GM18951 (cell line): ENCODE results near the gene UBAC2.

Source experiments
- POLR2A ChIP-seq: IDR thresholded peaks from 4 replicates; pipeline ENCODE4 v1.6.1; 2011; ENCODE audit warnings: mild to moderate bottlenecking; ENCODE audit not compliant: insufficient read length, insufficient read depth; ENCODE audit errors: extremely low read depth
- in situ Hi-C: fragments of 300-500 bp; cut with MboI; formaldehyde crosslinking; loops from one replicate; pipeline ENCODE4 v1.12.0; 2022; ENCODE audit warnings: low sequenced_read_pairs, mixed read lengths, inconsistent platforms; ENCODE audit not compliant: unreplicated experiment

Gene UBAC2

GRCh38 chr13:99350191-99350590, 149.5 kb downstream of the UBAC2 start:
- no peak for TF ChIP-seq POLR2A
- in situ Hi-C loops = no loop called here

DNA sequence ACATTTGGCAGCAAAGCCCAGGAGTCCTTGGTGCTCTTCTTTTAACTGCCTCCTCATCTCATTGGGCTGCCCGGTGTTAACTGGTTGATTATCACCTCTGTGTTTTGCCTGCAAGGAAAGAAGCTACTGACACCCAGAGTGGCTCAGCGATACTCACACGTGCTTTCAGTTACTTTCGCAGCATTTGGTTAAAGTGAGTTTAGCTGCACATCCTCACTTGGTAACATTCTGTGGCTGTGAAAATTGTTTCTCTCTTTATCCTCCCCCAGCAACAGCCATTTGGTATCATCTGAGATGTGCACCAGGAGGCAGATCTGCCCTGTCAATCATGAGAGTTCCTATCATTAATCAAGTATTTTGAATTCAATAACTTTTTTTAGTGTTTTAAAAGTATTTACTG, 151.1 kb downstream of the UBAC2 start:
- in situ Hi-C loops = no loop called here
- TF ChIP-seq POLR2A = no peak

DNA sequence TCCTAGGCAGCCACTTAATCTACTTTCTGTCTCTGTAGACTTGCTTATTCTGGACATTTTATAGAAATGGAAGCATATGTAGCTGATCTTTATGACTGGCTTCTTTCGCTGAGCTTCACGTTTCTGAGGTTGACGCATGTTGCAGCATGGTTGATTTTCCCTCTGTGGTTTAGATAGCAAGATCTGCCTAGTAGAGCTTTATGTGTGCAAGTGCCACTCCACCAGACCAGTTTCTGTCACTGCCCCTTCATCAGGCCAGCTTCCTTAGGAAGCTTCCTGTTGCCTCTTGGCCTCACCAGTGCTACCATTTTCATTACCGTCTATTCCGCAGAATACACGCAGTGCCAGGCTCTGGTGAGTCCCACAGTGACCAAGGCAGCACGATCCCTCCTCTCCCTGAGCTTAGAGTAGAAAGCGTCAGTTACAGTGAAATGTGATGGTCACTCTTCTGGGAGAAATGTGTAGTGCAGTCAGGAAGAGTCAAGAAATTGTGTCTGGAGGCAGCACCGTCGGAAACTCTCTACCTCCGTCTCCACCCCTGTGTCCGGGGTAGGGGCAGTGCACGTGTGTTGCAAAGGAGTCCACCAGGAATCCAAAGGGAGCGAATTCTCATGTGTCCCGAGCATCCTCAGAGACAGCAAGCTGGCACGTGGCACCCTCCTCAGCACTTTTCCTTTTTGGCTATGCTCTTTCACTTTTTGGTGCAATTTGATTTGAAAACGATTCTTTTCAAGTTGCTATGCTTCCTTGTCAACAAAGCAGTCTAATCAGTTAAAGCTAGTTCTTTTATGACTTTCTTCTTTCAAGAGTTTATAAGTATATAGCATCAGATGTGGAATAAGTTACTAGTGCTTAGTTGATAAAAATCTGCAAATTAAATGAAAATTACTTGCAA, 151.9 kb downstream of the UBAC2 start:
- TF ChIP-seq POLR2A = no peak

GRCh38 chr13:99353246-99353600, 152.6 kb downstream of the UBAC2 start:
- in situ Hi-C loops = no loop called here
- TF ChIP-seq POLR2A = no peak

More for the DNA sequence above, 151.9 kb downstream of the UBAC2 start:
- in situ Hi-C loops = no loop called here

DNA sequence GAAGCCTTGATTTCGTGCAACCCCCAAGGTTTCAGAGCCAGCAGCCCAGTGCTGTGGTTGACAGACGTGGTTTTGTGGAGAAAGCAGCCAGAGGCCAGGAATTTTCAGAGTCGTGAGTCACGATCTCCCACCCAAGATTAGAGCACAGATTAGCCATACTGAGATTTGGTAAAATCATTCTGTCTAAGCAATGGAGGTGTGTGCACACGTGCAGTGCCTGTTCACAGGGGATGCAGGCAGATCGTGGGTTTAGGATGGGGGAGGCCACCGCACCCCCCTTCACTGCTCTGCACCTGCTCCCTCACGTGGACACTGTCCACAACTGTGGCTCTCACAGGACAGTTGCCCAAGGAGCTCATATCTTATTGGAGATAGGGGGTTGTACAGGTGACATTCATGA, 153.2 kb downstream of the UBAC2 start:
- no peak for TF ChIP-seq POLR2A
- in situ Hi-C loops = no loop called here

DNA sequence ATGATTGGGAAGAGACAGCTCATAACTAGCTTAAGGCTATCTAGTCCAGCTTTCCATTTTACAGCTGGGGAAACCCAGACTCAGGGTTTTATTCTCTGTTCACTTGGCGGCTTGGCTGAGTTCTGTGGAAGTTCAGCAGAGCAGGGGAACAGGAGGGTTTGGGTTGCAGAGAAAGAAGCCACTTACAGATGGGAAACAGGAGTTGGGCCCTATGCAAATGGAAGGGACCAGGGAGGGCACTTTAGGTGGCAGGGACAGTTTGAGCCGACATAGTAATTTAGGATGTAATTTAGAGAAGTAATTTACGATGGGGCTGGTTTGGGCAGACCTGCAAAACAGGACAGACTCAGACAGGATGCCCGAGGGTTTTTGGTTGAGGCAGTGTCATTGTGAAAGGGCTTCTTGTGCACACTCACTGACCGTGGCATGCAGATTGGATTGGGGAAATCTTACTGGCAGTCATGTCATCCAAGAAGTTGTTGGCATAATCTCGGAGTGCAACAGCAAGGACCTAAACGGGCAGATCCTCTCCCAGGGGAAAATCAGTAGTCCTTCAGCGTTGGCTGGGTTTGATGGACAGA, 153.8 kb downstream of the UBAC2 start:
- no peak for TF ChIP-seq POLR2A
- in situ Hi-C loops = no loop called here

DNA sequence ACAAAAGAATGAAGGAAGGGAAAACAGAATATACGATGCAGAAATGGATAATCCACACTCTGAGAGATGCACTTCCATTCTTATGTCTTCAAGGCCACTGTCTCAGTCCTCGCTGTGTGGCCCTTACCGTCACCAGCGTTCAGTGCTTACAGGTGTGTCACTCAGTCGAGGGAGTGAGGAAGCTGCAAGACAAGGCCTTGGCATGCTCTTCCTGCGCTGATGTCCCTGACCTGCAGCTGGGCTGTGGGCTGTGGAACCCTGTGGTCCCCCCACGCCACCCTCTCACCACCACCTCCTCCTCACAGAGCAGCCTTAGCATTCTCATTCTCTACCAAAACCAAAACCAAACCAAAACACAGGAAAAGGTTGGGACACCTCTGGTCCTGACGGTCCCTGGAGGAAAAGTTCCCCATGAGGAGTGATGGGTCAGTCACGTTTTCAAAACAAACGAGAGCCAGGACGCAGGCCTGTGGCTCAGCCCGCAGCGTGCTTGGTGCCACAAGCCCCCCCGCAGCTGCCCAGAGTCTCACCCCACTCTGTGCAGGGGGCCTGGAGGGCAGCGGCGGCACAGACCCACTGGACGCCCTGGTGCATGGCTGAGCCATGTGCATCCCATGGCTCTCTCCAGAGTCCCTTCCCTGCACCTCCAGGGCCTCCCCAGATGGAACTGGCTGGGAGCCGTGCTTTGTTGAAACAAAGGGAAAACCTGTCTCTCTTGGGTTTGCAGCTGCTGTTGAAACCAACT, 154.8 kb downstream of the UBAC2 start:
- in situ Hi-C loops = no loop called here
- no peak for TF ChIP-seq POLR2A

DNA sequence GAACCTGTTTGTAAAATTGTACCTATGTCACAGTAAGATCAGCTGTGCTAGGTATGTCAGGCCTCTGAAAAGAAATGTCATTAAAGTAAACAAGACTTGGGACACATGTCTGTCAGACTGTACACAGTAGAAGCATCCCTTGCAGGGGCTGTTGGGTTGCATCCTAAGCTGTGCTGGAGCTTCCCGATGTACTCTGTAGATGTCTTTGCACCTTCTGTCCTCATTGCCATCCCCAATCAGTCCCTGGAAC, 155.3 kb downstream of the UBAC2 start:
- in situ Hi-C loops = no loop called here
- no peak for TF ChIP-seq POLR2A

- in situ Hi-C loops = no loop called here
Observed at GRCh38 chr13:99356262-99357091, 155.8 kb downstream of the UBAC2 start.

DNA sequence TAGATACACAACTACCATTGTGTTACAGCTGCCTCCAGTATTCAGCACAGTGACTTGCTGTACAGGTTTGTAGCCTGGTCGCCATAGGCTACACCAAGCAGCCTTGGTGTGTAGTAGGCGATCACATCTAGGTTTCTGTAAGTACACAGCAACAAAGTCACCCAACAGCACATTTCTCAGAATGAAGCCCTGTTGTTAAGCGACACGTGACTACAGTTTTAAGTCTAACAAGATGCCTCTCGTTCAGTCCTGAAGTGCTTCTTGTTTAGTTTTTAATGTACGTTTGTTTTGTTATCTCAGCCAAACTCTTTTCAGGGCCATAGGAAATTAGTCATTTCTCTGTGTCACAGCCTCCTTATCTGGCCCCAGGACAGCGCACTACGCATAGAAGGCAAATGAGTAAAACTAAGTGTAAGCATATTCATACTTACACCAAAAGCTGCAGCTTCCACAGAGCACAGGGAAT, 156.5 kb downstream of the UBAC2 start:
- in situ Hi-C loops = no loop called here
- no peak for TF ChIP-seq POLR2A

More at GRCh38 chr13:99356262-99357091, 155.8 kb downstream of the UBAC2 start:
- TF ChIP-seq POLR2A = no peak

GRCh38 chr13:99357941-99358340, 157.3 kb downstream of the UBAC2 start:
- no peak for TF ChIP-seq POLR2A
- in situ Hi-C loops = no loop called here

DNA sequence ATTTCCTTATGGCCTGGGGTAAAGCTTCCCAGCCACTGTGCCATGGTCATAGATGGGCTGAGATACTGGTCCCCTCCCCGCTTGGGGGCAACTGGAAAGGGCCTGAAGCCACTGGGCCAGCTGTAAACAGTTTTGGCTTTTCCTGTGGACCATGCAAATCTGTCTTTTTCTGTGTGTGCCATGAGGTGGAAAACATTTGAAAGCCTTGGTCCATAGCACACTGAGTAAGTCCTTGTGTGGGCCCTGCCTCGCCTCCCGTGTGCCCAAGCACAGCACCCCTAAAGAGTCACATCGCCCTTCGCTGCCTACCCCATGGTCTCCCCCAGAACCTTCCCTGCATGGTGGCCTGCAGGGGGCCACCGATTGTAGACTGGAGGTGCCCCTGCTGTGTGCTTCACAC, 158.9 kb downstream of the UBAC2 start:
- TF ChIP-seq POLR2A = no peak

DNA sequence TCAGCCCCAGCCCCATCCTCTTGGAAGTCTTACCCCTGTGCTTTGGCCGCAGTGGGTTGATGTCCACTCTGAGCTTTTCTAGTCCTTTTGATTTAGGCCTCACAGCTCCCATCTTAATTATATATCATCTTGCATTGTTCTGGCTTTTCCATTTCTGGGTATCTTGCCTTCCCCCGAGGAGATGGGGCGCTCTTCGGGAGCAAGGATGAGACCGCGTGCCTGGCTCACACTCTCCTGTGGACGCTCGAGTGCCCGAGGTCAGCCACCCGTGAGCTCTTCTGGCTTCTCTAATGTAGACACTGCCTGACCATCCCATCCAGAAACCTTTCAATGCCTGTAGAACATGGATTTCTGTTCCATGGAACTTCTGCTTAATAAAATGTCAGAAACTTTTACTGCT, 160.0 kb downstream of the UBAC2 start:
- TF ChIP-seq POLR2A = no peak
- in situ Hi-C loops = no loop called here

More for the DNA sequence above, 158.9 kb downstream of the UBAC2 start:
- in situ Hi-C loops = no loop called here
